Non-pigmented ciliary epithelial cell (primary cell): ENCODE measurements around the gene MCC.

Experiments used
- DNase-seq: peaks from one replicate; pipeline ENCODE4 v3.0.0-alpha.2; 2010; ENCODE audit warnings: low read depth

Gene MCC

GRCh38 chr5:113223315-113223714 is 264.9 kb downstream of the MCC start:
- no peak for DNase-seq

GRCh38 chr5:113221294-113222176 is 266.7 kb downstream of the MCC start:
- no peak for DNase-seq

- no peak for DNase-seq
Measured at GRCh38 chr5:113219695-113220094, 268.6 kb downstream of the MCC start.

DNA sequence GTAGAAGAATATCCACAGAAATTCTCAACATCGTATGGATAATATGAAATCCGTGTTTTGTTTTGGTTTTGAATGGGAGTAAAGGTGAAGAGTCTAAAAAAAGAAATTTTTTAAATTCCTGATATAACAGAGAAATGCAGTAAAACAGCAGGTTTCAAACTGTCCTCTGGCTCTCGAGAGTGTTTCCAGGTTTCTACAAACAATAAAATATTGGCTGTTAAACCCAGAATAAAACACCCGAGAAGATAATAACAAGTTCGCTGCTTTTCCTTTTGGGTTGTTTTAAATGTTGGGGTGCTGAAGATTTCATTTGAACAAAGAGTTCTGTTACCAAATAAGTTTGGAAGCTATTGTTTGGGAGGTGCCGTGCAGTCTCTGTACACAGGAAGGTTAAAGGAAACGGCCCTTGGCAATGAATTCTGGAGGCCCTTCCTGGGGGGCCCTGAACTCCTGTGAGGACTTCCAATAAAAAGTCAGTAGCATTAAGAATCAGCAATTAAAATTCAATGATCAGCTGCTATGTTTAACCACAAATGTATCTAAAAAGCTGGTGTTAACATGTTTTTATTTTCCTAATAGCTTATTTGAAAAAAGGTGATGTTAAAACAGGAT is 269.2 kb downstream of the MCC start:
- DNase-seq = no peak

DNA sequence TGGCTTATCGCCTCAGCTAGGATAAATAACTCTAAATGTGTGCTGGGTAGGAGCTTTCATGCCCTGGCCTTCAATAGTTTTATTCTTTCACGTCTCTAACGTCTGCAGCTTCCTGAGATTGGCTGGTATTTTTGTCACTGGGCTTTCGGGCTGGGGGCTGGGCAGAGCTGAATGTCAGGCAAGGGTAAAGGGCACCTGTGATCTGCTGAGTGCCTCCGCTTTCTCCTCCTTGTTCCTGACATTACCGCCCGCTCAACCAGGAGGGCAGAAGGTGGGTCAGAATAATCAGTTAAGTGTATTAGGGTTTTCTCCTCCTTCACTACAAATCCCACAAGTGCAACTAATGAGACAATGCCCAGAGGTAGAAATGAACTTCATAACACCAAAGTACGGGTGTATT is 270.1 kb downstream of the MCC start:
- no peak for DNase-seq

DNA sequence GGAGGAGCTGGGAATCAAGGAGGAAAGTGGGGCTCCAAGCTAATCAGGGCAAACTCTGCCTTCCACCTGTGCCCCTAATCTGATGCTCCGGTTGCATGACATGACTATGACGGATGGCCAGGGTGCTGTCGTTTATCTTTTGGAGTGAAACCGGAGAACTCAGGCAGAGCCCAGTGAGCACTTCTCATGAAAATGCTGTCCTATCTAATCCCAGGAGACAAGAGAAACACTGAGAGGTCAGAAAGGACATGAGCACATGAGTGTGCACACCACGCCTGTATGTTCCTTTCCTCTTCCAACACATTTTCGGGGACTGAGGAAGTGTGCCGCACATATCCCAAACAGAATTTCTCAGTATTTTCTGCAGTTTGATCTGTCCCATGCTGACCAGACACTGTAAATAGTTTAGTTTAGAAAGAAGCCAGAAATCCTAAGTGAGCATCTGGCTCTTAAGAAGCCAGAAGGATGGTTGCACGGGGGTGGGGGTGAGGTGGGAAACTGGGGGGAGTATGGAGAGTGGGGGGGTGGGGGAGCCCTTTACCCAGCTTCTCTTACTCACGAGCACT is 270.6 kb downstream of the MCC start:
- no peak for DNase-seq

- no peak for DNase-seq
Measured at GRCh38 chr5:113216545-113216944, 271.7 kb downstream of the MCC start.

- no peak for DNase-seq
Measured at GRCh38 chr5:113215401-113216060, 272.7 kb downstream of the MCC start.

GRCh38 chr5:113214606-113215323 is 273.5 kb downstream of the MCC start:
- no peak for DNase-seq

DNA sequence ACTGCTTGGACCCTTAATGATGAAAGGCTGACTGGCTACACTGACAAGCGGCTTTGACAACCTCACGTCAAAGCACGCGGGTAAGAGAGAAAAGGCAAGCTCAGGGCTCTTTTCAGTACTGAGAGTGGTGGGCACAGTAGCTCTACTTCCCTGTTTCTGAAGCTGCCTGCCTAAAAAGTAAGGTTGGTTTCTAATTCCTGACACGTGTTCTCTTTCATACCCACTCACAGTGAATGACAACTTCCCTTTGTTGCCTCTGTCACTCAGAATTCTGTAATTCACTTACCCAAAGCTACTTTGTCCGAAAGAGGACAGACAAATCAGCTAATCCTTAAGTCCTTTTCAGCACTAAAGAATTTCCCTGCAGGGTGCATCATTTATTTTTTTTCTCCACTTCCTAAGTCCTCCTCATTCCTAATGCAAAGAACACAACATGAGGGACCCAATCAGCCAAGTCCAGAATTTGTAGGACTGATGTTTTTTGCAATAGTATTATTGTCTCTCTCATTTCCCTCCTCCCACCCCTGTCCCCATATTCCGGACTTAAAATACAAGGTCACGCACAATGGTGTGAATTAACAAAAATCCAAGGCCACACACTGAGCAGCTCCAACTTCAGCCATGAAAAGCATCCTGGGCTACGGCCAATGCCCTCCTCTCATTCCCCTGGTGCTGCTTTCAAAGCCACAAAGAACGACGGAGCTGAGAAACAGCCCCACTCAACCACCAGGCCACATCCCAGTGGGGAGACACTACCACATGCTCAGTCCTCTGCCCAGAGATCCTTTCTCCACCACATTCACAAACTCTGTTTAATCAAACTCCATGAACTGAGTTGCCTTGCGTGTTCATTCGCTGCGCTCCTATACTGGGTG is 274.5 kb downstream of the MCC start:
- no peak for DNase-seq

GRCh38 chr5:113212244-113212920 is 275.9 kb downstream of the MCC start:
- DNase-seq = no peak

DNA sequence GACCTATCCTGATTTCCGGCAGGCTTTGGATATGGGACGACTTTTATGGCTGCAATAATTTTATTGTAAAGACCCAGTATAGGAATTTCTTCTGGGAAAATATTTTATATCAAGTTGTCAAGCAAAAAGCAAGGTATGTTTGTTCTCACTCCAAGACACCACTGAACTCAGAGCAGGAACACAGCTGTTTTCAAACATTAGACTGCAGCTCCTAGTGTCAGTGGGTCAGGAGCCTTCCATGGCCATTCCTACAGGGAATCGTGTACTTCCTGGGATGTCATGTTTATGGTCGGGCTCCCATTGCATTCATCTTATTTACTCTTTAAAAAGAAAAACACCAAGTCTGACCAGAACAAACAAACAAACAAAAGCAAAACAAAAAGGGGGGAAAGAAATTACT is 278.8 kb downstream of the MCC start:
- DNase-seq = no peak

- DNase-seq = no peak
Measured at GRCh38 chr5:113205807-113206206, 282.4 kb downstream of the MCC start.

DNA sequence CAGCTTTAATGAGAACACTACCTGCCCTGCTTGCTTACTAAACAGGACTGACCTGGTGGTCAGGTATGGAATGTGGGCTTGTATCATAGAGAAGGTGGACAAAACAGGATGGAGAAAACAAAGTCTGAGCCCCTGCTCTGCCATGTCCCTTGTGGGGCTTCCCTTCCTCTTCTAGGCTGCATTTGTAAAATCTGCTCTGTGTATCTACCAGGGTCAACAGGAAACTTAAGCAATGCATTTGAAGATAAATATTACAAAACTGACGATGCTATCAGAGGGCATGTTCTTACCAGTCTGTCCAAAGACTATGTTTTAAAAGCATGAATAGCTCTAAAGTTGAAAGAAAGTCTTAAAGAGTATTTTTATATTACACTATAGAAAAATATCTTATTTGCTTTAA is 282.9 kb downstream of the MCC start:
- no peak for DNase-seq

DNA sequence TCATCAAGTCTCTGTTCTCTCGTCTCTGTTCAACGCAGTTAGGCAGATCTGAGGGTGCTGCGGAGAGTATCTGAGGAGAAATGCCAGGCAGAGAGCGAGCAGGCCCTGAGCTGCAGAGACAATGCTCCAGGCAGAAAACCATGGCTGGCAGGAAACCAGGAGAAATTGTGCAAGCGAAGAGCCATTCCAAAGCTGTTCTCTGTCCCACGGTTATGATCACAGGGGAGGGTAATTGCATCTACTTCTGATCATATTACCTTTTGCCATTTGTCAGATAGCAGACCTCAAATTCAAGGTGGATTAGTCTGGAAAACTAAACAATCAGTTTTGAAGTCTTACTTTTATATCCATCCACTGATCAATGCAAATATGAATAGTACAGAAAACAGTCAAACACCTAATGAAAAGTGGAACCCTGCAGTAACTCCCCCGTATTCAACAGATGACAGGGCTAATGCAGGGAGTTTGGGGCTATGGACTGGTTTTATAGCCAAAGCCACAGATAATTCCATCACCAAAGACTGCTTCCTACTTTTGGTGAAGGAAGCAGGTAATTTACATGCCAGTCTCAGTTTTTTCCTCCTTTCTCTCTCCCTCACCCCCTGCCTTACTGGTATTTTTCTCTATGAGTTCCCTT is 283.6 kb downstream of the MCC start:
- no peak for DNase-seq

- DNase-seq = no peak
Measured at GRCh38 chr5:113203916-113204315, 284.3 kb downstream of the MCC start.

GRCh38 chr5:113202746-113203716 is 285.2 kb downstream of the MCC start:
- no peak for DNase-seq

DNA sequence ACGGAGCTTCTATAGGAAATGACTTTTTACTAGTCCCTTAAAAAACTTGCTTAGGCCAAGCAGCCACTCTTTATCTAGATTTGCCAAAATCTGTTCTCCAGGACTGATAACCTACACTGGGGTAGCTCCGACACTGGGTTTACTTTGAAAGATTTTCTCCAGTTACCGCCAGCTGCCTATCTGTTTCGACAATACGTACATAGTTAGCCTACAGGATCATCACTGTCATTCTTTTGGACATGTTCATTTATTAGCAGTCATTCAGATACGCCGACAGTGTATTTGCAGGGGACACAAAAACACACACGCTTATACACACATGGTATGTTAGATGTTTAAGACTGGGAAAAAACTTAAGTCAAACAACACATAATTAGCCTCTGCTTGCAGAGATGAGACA is 286.0 kb downstream of the MCC start:
- DNase-seq = no peak

DNA sequence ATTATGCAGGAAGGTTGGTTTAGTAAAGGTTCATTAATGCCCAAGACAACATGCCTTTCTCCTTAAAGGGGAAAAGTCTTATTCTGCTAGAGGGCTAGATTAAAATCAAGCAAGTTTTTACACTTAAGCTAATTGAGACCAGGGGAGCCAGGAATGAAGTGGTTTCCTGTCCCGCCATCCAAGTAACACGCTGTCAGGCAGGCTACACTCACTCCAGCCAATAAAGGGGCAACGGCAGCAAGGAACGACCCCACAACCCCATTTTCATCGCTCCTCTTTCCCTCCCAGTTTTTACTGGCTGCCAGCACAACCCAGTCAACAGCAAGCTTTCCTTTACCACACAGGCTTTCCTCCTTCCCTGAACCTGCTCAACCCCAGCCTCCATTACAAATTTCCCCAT is 286.5 kb downstream of the MCC start:
- DNase-seq = no peak
